Measurements from ENCODE around the gene BRINP1. TPM values are rescaled to one million over a fixed set of nuclear protein-coding genes. Genes with fewer than 3 reads are reported as not detected.

The BRINP1 gene
- polyA plus RNA-seq, 1 experiment, result not detected

DNA sequence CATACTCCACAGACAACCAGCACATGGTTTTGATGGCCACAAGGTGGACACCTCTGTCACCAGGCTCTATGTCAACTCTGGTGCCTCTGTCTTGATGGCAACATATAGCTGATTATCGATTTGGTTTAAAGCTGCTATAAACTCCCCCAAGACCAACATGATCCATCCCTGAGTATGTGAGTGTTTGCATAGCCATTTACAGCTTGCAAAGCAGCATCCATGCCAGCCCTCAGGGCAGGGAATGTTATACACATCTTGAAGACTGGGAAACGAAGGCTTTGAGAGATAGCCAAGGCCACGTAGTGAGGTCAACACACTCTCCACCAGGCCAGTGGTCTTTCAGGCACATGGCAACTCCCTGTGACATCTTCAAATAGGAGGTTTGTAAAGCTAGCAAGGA, 40.3 kb upstream of the BRINP1 start:
- Histone ChIP-seq H3K27ac (ENCODE audit: low read depth, low read length) (no peak overlapping the region), H3K27me3 (ENCODE audit: control insufficient read depth, insufficient read depth, low read length) (no peaks in the 10 kb centered on the region), H3K9me3 (ENCODE audit: control insufficient read depth, insufficient read depth, low read length) (peaks cover 19% of the 10 kb centered on the region; the same call in 1 of the 2 replicates), H3K4me3 (ENCODE audit: low read depth, low read length) (no peak overlapping the region)
- ChIA-PET CTCF (no interaction called here), POLR2A (no interaction called here)
- TF ChIP-seq, protein P1, sequence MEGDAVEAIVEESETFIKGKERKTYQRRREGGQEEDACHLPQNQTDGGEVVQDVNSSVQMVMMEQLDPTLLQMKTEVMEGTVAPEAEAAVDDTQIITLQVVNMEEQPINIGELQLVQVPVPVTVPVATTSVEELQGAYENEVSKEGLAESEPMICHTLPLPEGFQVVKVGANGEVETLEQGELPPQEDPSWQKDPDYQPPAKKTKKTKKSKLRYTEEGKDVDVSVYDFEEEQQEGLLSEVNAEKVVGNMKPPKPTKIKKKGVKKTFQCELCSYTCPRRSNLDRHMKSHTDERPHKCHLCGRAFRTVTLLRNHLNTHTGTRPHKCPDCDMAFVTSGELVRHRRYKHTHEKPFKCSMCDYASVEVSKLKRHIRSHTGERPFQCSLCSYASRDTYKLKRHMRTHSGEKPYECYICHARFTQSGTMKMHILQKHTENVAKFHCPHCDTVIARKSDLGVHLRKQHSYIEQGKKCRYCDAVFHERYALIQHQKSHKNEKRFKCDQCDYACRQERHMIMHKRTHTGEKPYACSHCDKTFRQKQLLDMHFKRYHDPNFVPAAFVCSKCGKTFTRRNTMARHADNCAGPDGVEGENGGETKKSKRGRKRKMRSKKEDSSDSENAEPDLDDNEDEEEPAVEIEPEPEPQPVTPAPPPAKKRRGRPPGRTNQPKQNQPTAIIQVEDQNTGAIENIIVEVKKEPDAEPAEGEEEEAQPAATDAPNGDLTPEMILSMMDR (IDR thresholded peaks at IDR 0.05; ENCODE audit: low read depth, low read length), result no peak
- no peak for DNase-seq (ENCODE audit: low read depth, low spot score)

DNA sequence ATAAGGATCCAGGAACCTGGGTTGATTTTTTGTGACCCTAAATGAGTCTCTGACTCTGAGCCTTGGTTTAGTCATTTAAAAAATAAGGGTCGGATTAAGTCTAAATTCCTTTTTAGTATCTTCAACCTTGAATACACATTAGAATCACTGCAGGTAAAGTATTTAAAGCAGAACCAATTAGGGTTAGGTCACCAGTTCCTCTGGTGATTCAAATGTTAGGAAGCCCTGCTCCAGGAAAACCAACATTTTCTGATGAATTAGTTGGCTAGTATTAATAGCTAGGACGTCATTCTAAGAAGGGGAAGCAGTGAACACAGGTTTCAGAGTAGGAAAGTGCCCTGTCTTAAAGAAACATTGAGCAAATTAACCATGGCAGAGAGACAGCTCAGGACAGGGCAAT, 31.4 kb upstream of the BRINP1 start:
- Histone ChIP-seq H3K27ac (ENCODE audit: low read depth, low read length) (no peak overlapping the region), H3K27me3 (ENCODE audit: control insufficient read depth, insufficient read depth, low read length) (no peaks in the 10 kb centered on the region), H3K4me3 (ENCODE audit: low read depth, low read length) (no peak overlapping the region), H3K9me3 (ENCODE audit: control insufficient read depth, insufficient read depth, low read length) (peaks cover 11% of the 10 kb centered on the region; the same call in 1 of the 2 replicates)
- POLR2A ChIA-PET, result no interaction called here
- DNase-seq (ENCODE audit: low read depth, low spot score), result no peak
- CTCF ChIA-PET, result no interaction called here
- TF ChIP-seq, protein P1 (IDR thresholded peaks at IDR 0.05; ENCODE audit: low read depth, low read length), result no peak

DNA sequence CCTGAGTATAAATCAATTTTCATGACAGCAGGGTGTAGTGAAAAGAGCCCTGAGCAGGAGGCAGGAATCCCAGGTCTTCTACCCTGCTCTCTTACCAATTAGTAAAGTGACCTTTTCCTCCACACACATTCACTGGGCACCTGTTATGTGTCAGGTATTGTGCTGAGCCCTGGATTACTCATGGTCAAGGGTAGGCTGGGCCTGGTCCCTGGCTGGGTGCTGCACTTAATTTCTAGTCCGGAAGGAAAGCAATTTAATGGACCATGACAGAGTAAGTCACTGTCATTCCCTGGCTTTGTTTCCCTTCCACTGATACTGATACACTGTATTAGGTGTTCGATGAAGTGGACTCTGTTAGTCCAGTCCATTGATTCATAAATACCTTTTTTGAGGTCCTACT, 29.1 kb upstream of the BRINP1 start:
- DNase-seq (ENCODE audit: low read depth, low spot score), result no peak
- TF ChIP-seq, protein P1 (IDR thresholded peaks at IDR 0.05; ENCODE audit: low read depth, low read length), result no peak
- H3K27ac ChIP-seq (ENCODE audit: low read depth, low read length), result no peak overlapping the region
- H3K27me3 ChIP-seq (ENCODE audit: control insufficient read depth, insufficient read depth, low read length), result no peaks in the 10 kb centered on the region
- ChIA-PET CTCF (no interaction called here), POLR2A (no interaction called here)
- peaks cover 6% of the 10 kb centered on the region; the same call in 1 of the 2 replicates for H3K9me3 ChIP-seq (ENCODE audit: control insufficient read depth, insufficient read depth, low read length)
- H3K4me3 ChIP-seq (ENCODE audit: low read depth, low read length), result no peak overlapping the region

DNA sequence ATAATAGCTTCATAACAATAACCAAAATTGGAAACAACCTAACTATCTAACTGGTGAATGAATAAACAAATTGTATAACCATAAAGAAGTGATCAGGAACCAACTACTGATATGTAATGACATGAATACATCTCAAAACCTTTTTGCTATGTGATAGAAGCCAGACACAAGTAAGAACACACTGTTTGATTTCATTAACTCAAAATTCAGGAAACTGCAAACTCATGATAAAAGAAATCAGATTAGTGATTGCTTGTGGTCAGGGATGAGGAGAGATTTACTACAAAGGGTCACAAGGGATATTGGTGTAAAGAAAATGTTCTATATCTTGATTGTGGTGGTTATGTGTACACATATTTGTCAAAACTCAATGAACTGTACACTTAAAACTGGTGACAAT, 22.6 kb upstream of the BRINP1 start:
- H3K9me3 ChIP-seq (ENCODE audit: control insufficient read depth, insufficient read depth, low read length), result no peaks in the 10 kb centered on the region
- H3K27me3 ChIP-seq (ENCODE audit: control insufficient read depth, insufficient read depth, low read length), result no peaks in the 10 kb centered on the region
- no peak overlapping the region for H3K4me3 ChIP-seq (ENCODE audit: low read depth, low read length)
- POLR2A ChIA-PET, result no interaction called here
- no peak overlapping the region for H3K27ac ChIP-seq (ENCODE audit: low read depth, low read length)
- DNase-seq (ENCODE audit: low read depth, low spot score), result no peak
- TF ChIP-seq, protein P1 (IDR thresholded peaks at IDR 0.05; ENCODE audit: low read depth, low read length), result no peak
- CTCF ChIA-PET, result no interaction called here

DNA sequence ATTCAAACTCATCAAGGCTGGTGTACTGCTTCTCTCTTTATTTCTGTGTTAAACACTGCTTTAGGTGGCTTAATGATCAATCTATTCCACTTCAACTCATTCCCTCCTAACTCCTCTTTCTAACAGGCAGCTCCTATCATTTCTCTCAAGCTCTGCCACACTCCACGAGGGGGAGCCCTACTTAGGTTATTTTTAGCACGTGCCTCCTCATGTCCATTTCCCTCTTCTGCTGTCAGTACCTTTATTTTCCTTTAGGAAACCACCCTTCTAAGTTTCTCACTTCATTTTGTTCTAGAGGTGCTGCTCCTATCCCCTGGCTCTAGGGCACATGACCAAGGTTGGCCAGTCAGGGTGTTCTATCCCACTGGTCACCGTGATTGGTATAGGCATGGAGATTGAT, 6.7 kb upstream of the BRINP1 start:
- H3K4me3 ChIP-seq (ENCODE audit: low read depth, low read length), result no peak overlapping the region
- DNase-seq (ENCODE audit: low read depth, low spot score), result no peak
- H3K27ac ChIP-seq (ENCODE audit: low read depth, low read length), result no peak overlapping the region
- POLR2A ChIA-PET, result no interaction called here
- TF ChIP-seq, protein P1 (IDR thresholded peaks at IDR 0.05; ENCODE audit: low read depth, low read length), result no peak
- H3K27me3 ChIP-seq (ENCODE audit: control insufficient read depth, insufficient read depth, low read length), result no peaks in the 10 kb centered on the region
- peaks cover 6% of the 10 kb centered on the region; the same call in 1 of the 2 replicates for H3K9me3 ChIP-seq (ENCODE audit: control insufficient read depth, insufficient read depth, low read length)
- CTCF ChIA-PET, result no interaction called here
